GM18519 (cell line): ENCODE results near the gene TANC1.

Experiments used
- ATAC-seq: cut with Tn5 transposase; IDR thresholded peaks from one replicate; pipeline ENCODE4 v1.9.1; 2021; ENCODE audit warnings: mild to moderate bottlenecking, moderate library complexity; ENCODE audit not compliant: unreplicated experiment, low FRiP score

The TANC1 gene

DNA sequence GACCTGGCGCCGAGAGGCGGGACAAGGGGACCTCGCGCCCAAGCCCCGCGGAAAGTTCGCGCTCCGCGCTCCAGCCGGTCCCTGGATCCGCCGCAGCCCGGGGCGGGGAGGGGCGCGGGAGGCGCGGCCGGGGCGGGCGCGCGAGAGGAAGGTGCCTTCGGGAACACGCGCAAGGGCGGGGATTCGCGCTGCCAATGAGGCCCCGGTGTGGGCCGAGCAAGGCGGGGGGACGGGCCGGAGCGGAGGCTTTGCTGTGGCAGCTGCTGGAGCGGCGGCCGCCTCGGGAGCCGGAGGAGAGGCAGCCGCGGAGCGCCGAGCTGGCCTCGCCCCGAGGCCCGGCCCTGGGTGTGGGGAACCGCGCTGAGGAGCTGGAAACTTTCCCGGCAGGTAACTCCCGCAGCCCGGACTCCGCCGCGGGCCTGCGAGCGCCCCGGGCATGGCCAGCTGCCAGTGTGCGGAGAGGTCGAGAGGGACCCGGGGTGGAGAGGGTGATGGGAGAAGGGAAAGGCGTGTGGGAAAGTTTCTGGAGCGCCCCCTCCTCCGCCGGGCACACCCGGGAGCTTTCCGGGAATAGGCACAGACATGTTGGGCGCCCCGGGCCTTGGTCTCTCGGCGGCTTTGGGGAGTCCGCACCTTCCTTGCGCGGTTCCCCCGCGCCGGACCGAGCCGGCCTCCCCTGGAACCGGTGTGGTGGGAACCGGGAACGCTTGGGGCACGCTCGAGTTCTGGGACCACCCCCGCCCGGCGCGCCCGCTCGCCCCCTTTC is at the start of gene TANC1:
Gene TANC1, plus strand, starts transcription at position 245 of the 766 bp plus-strand sequence. CDS start 97,271 bp downstream, outside the sequence.
- peak; percentile 80 for ATAC-seq

DNA sequence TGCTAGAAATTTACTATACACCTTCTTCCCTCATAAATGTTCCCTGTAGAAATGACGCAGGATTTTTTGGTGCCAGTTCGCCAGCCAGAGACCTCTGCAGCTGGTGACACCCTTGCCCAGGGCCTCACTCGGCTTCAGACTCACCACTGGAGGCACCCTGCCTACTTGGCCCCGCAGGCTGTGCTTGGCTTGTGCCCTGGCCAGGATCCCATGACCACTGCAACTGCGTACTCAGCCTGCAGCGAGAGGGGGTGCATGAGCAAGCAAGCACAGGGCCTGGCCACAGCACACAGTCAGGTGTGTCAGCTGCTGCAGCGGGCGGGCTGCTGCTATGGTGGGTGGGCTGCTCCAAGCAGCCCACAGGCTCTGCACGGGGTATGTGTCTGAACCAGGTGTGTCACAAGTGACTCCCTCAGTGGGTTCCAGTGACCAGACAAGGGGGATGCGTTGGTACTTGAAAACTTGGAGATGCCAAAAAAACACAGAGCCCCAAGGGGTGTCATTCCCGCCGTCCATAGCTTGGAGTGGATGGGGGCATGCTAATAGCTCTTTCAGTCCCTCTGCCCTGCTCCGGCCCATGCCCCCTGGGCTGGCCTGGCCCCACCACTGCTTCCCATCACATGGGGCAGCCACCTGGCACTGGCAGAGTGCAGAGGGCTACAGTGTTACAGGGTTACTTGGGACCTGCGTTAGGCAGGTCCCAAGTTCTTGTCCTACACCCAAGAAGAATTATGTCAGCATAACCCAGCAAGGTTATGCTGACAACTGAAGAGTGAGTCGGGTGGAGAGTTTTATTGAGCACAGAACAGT is 46.6 kb upstream of the TANC1 start:
- no peak for ATAC-seq

DNA sequence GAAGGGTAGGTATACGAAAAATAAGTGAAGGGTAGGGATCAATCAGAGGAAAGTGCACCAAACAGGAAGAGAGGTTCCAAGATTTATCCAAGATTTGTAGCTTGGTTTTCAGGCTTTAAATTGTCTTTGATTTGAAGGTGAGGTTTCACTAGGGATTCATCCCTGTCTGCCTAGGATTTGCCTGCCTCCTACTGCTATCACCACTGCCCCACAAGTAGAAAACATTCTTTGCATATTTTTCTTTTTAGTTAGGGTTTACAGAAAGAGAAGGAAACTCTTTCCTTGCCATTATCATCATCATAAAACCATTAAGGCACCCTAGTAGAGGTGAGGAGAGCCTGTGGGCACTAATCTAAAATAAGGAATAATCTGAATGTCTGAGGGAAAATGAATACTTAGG is 45.8 kb upstream of the TANC1 start:
- no peak for ATAC-seq

DNA sequence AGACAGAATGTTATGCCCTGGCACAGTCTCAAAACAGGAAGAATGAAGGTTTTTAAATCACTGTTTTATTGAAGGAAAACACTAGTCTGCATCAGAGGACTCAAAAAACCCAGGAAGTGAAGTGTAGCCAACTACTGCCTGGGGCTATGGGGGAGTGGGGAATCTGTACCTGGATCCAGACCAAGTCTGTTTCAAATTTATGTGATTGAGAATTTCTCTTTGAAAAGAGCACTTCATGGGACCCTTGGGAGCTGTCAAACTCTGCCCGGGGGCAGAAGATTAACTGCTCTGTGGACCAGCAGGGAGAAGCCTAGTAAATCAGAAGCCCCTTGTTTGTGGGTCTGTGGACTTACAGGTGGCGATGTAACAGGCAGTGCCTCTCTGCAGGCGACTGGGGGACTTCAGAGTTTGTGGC is 45.3 kb upstream of the TANC1 start:
- ATAC-seq = no peak

DNA sequence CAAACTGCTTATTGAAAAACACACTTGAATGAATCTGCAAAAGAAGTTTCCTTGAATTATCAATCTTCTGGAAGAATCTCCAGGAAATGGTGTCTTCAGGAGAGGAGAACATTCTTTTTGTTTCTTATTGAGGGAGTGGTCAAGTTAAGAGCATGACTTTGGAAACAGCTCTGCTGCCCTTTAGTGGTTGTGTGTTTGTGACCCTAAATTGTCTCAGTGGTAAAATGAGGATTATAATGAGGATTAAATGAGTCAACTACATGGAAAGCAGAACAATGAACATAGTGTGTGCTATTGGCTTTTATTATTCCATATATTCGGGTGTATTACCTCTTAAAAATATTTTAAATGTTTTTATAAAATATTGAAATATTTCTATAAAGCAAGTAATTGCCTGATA is 44.8 kb upstream of the TANC1 start:
- ATAC-seq = no peak

DNA sequence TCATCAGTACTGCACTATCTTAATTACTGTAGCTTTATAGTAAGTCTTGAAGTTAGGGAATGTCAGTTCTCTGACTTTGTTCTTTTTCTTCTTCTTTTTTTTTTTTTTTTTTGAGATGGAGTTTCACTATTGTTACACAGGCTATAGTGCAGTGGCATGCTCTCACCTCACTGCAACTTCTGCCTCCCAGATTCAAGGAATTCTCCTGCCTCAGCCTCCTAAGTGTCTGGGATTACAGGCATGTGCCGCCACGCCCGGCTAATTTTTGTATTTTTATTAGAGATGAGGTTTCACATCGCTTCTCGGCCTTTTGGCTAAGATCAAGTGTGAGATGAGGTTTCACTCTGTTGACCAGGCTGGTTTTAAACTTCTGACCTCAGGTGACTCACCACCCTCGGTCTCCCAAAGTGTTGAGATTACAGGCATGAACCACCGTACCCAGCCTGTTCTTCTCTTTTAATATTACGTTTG is 41.9 kb upstream of the TANC1 start:
- ATAC-seq = no peak

DNA sequence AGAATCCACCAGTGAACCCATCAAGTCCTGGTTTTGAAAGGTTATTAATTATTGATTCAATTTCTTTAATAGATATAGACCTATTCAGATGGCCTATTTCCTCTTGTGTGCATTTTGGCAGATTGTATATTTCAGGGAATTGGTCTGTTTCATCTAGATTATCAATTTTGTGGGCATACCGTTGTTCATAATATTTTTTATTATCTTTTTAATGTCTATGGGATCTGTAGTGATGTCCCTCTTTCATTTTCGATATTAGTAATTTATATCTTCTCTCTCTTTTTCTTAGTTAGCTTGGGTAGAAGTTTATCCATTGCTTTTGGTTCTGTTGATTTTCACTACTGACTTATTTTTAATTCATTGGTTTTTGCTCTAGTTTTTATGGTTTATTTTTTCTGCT is 39.9 kb upstream of the TANC1 start:
- ATAC-seq = no peak

DNA sequence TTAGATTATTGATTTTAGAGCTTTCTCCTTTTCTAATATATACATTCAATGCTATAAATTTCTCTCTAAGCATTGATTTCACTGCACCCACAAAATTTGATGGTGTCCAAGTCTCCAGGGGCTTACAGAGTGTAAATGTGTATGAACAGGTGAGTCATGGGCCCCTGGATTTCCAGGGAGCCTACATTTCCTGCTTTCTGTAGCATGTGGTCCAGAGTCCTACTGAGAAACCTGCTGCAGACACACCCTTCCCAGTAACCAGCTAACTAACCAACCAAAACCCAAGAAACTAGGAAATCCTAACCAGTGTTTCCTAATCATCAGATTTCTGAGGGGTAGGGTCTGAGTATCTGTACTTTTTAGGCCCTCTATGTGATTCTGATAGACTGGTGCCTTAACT is 39.5 kb upstream of the TANC1 start:
- ATAC-seq = no peak

DNA sequence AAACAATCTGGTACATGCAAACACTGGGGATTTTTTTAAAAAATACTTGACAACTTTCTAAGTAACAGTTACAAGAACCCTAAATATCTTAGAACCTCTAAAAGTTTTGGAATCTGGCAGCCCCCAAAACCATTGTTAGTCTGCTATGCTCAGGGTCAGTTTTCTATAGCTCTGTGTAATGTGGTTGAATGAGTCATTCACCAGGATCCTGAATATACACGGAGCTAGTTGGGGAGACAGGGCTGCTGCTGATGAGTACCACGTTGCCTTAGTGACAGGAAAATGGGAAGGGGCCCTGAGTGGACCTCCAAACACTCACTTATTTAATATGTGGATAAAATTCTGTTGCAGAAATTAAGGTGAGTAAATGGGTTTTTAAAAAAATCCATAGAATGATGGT is 36.9 kb upstream of the TANC1 start:
- ATAC-seq = no peak

DNA sequence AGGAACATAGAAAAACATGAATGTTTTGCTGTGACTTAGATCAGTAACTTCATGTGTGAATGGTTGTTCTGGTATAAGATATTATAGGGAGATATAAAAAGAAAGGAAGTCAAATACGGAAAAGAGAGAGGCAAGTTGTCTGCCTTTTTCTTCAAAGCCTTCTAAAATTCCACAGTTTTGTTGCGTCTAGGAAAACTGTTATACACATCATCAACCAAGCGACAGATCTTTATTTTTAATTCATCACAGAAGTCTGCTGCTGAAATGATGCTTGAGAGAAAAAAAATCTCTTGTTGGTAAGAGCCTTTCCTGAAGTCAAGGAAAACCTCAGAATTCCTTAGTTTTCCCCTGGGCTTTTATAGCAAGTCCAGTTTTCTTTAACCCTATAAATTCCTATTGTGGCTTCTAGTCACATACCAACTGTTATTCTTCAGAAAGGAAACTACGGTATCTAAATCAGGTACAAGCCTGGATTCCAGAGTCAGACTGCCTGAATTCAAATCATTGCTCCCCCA is 36.3 kb upstream of the TANC1 start:
- ATAC-seq = no peak

DNA sequence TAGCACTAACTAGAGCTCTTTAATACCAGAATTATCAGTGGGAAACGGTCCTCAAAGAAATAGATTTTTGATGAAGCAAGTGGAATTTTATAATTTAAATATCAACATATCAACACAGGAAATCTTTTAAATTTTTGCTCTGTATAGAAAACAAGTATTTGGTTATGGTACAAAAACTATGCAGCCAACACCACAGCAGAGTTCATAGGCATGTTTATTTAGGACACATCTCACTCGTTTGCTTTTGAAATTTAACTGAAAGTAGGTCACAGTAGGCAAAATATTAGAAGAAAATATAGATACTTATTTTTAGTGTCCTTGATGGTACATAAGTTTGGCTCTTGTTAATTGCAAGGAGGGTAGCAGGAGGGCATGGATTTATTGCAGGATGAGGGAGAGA is 34.3 kb upstream of the TANC1 start:
- no peak for ATAC-seq

DNA sequence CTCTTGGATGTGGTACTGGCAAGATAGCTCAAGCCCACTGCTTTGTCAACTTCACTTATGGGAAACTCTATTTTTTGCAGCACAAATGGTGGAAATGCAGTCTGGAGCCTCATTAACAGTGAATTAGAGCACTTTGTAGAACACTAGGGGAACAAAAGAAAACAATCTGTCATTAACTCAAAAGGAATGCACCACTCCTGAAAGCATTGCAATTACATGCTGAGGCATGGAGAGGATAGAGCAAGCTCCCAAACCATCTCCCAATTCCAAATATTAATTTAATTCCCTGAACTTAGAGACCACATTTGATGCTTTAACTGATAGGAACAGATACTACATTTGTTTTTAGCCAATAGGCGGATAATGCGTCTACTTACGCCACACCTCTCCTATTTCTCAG is 32.8 kb upstream of the TANC1 start:
- no peak for ATAC-seq

DNA sequence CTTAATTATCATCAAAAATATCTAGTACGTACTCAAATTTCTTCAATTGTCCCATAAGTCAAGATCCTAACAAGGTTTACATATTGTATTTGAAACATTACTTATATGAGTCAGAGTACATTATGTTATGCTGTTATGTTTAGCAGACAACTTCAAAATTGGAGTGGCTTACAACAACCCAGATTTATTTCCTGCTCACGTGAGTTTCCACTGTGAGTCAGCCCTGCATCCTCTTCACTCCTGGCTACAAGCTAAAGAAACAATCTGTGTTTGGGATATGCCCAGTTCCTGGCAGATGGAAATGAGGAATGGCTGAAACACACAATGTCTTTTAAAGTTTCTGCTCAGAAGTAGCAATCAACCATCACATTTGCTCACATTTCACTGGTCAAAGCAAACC is 31.5 kb upstream of the TANC1 start:
- no peak for ATAC-seq

DNA sequence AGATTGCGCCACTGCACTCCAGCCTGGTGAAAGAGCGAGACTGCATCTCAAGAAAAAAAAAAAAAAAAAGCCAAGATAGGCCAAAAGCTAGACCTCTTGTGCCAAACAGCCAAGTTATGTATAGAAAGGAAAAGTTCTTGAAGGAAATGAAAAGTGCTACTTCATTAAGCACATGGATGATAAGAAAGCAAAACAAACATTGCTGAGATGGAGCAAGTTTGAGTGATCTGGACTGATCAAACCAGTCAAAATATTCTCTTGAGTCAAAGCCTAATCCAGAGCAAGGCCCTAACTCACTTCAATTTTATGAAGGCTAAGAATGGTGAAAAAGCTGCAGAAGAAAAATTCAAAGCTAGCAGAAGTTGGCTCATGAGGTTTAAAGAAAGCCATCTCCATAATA is 28.1 kb upstream of the TANC1 start:
- no peak for ATAC-seq

DNA sequence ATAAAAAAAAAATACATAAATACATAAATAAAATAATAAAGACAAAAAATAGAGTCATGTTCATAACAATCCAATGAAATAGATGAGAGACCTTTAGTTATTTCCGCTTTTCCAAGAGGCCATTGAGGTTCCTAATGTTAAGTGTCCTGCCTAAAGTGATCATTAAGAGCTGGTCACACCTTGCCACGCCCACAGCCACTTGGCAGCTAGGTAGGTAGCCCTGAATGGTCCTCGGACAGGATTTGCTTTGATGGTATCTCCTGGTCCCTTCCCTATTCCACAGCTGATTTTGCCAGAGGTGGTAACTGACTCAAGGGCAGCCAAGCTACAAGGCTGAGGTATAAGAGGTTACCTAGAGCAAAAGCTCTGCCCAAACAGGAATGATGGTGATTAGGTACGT is 24.5 kb upstream of the TANC1 start:
- ATAC-seq = no peak

DNA sequence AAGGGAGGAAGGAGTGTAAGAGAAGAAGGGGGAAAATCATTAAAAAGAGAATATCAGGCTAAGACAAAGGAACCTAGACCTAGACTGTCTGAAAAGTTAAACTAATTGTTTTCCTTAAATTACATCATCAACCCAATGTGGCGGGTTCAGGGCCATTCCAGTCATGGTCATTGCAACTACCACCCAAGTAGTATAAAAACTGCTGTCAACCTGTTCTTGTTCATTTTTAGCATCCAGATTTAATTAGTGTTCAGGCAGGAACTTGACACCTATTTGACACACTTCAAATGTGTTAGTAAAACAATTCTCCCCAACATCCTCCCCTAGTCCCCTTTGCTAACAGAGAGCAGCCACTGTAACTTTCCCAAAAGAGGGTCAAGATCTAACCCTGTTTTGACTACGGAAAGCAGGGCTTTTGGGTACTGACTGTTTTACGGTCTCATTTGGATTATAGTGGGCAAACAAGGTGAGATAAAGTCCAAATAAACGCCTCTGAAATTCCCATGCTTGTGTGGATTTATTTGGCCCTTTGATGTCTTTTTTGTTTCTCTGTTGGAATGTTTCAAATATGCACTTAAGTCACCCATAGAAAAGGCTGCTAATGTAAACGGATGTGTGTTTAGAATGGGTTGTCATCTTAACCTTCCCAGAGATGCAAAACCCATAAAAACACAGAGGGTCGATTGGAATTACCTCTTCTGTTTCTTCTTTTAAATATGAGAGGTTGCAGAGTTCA is 19.3 kb upstream of the TANC1 start:
- no peak for ATAC-seq

DNA sequence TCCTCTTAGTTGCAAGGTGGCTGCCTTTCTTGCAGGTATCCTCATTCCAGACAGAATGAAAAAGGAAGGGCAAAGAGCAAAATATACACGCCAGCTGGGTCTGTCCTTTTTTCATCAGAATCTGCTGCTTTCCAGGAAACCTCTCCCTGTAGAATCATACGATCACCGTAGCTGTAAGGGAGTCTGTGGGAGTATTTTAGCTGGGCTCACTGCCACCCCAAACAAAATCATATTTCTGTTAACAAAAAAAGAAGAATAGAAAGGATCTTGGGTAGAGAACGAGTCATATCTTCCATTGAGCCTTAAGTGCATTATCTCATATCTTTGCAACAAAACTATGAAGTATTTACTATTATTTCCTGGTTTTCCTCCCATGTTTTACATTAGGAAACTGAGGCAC is 15.0 kb upstream of the TANC1 start:
- no peak for ATAC-seq

DNA sequence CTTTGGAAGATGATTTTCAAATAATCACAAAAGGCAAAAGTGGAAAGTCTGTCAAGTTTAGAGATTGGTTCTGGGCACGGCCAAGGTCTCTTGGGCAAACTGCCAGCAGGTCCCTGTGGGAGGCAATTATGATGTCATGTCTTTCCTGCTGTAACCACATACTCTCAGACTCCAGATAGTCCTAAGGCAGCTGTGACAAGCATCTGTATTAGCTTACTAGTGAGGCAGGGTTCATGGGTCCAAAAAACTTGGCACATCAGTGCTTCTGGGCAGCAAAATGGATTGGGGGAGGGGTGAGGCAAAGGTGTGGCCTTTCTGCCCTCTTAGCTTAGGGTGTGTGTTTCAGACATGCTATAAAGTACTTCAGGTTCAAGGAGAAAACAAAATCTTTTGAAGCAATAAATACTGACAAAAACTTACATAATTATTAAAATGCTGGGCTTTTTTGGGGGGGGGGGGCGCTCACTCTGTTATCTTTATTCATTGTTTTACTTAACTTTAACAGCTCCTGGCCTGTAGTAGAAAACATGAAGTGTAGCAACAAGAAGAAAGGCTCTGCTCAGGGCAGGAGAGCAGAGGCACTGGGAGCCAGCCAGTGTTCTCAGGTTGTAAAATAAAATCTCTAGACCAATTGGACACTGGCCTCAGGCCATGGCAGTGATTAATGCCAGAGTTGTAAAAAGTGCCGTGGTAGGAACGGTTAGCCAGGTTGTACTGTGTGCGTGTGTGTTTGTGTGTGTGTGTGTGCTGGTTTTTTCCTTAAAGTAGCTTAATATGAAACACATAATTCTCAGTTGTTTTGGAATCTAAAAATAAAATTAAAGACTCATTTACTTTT is 14.3 kb upstream of the TANC1 start:
- ATAC-seq = no peak

DNA sequence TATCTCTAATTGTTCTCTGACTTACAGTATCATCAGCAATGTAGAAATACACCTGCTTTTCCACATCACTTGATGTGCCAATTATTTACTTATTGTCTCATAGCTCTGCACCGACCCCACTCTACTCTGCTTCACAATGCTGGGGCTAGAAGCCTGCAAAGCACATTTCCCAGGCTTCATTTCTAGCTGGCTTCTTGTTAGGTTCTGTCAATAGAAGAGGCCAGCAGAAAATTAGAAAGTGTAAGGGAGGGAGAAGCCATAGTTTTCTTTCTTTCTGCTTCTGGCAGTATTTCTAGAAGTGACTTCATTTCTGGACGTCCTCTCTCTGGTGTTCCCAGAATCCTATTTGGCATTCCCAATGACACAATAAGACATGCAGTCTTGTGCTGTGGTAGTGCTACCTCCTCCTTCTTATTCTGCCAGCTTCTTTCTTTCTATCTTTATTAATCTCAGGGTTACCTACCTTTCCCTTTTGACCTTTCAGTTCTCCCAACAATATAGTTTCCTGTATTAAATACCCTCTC is 12.5 kb upstream of the TANC1 start:
- no peak for ATAC-seq

DNA sequence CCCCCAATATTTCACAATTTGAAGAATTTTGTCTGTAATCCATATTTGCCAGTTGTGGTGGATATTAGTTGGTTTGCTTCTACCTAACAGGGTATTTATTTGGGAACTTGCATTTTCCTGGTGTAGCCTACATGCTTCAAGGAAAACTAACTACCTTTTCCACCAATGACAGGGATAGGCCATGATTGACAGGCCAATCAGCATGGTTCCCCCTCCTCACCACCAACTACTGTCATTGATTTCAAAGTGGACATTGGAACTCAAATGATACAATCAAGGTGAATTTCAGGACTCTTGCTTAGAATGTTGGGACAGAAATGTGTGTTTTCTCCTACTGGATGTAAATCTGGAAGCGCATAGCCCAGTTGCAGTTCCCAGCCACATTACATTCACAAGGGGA is 10.1 kb upstream of the TANC1 start:
- ATAC-seq = no peak
